Measurements from ENCODE around the gene ODAD3. TPM values are rescaled to one million over a fixed set of nuclear protein-coding genes. Genes with fewer than 3 reads are reported as not detected.

Gene ODAD3
- total and polyA plus RNA-seq, 2 of the 13 experiments (the other 11 are each of a cell fraction or from before 2014, with no cell fraction given) = 0.04 to 0.08 TPM

- TF ChIP-seq ZNF484 (CRISPR knock-in tag; IDR thresholded peaks at IDR 0.05; ENCODE audit: borderline replicate concordance, low read depth) (no peak), ARID4A (CRISPR knock-in tag; IDR thresholded peaks at IDR 0.05; ENCODE audit: borderline replicate concordance) (peak; percentile 42; the same call in 1 of the 2 replicates), HINFP (CRISPR knock-in tag; IDR thresholded peaks at IDR 0.05; ENCODE audit: low read depth) (peak; percentile 80), RFXAP (CRISPR knock-in tag; IDR thresholded peaks at IDR 0.05; ENCODE audit: borderline replicate concordance) (no peak), CCDC6 (CRISPR knock-in tag; IDR thresholded peaks at IDR 0.05) (0 out of 2 replicates have a peak, but pooled peaks have one; percentile 51), TRIM22 (IDR thresholded peaks at IDR 0.05) (no peak), MEIS1 (CRISPR knock-in tag; IDR thresholded peaks at IDR 0.05; ENCODE audit: borderline replicate concordance) (0 out of 2 replicates have a peak, but pooled peaks have one; percentile 48), ZSCAN20 (CRISPR knock-in tag; IDR thresholded peaks at IDR 0.05; ENCODE audit: borderline replicate concordance) (no peak), PHF8 (CRISPR knock-in tag; IDR thresholded peaks at IDR 0.05) (peak; percentile 64), TIGD3 (CRISPR knock-in tag; IDR thresholded peaks at IDR 0.05; ENCODE audit: borderline replicate concordance) (no peak), FOXA1 (IDR thresholded peaks at IDR 0.05) (no peak), FOXA1 (CRISPR knock-in tag; IDR thresholded peaks at IDR 0.05) (peak; percentile 32; the same call in 1 of the 2 replicates), SMAD1 (CRISPR knock-in tag; IDR thresholded peaks at IDR 0.05; ENCODE audit: borderline replicate concordance, low read depth) (no peak), NR2F2 (IDR thresholded peaks at IDR 0.05; ENCODE audit: borderline replicate concordance, low read depth) (0 out of 2 replicates have a peak, but pooled peaks have one; percentile 34), ZNF557 (CRISPR knock-in tag; IDR thresholded peaks at IDR 0.05) (peak; percentile 48; the same call in 1 of the 2 replicates), HHEX (CRISPR knock-in tag; IDR thresholded peaks at IDR 0.05) (no peak), HMG20B (CRISPR knock-in tag; conservative IDR thresholded peaks at IDR 0.05) (no peak), ZNF350 (CRISPR knock-in tag; IDR thresholded peaks at IDR 0.05; ENCODE audit: borderline replicate concordance, low read depth) (peak; percentile 31; the same call in 1 of the 2 replicates), RAD21 (CRISPR knock-in tag; IDR thresholded peaks at IDR 0.05) (no peak), ADNP (CRISPR knock-in tag; IDR thresholded peaks at IDR 0.05) (no peak), PAWR (CRISPR knock-in tag; IDR thresholded peaks at IDR 0.05; ENCODE audit: borderline replicate concordance) (peak; percentile 82; the same call in 1 of the 2 replicates), ZNF776 (CRISPR knock-in tag; IDR thresholded peaks at IDR 0.05) (0 out of 2 replicates have a peak, but pooled peaks have one; percentile 56)
Measured at GRCh38 chr19:11375143-11375948, 59.6 kb downstream of the ODAD3 start (continued).
